GM19397 (cell line): ENCODE measurements around the gene TEKT2.

ENCODE experiments used
- ATAC-seq: cut with Tn5 transposase; IDR thresholded peaks from one replicate; pipeline ENCODE4 v1.9.1; 2021; ENCODE audit warnings: mild to moderate bottlenecking, moderate library complexity; ENCODE audit not compliant: unreplicated experiment

The TEKT2 gene

GRCh38 chr1:36100376-36100775, 16.5 kb downstream of the TEKT2 start:
- no peak for ATAC-seq

GRCh38 chr1:36101546-36101945, 17.7 kb downstream of the TEKT2 start:
- ATAC-seq: no peak

GRCh38 chr1:36106269-36106668, 22.4 kb downstream of the TEKT2 start:
- no peak for ATAC-seq

GRCh38 chr1:36107394-36107793, 23.5 kb downstream of the TEKT2 start:
- ATAC-seq: no peak

GRCh38 chr1:36108314-36108713, 24.4 kb downstream of the TEKT2 start:
- ATAC-seq: no peak

GRCh38 chr1:36109041-36109679, 25.3 kb downstream of the TEKT2 start:
- no peak for ATAC-seq

GRCh38 chr1:36111151-36111550, 27.3 kb downstream of the TEKT2 start:
- ATAC-seq: no peak

GRCh38 chr1:36112823-36113222, 28.9 kb downstream of the TEKT2 start:
- ATAC-seq: no peak

- ATAC-seq: no peak
These were observed 30.5 kb downstream of the TEKT2 start for GRCh38 chr1:36114371-36114770.

GRCh38 chr1:36115200-36115669, 31.3 kb downstream of the TEKT2 start:
- ATAC-seq: no peak

- no peak for ATAC-seq
These were observed 32.0 kb downstream of the TEKT2 start for GRCh38 chr1:36115931-36116330.

GRCh38 chr1:36116901-36117300, 33.0 kb downstream of the TEKT2 start:
- no peak for ATAC-seq

GRCh38 chr1:36118447-36119204, 34.7 kb downstream of the TEKT2 start:
- no peak for ATAC-seq

GRCh38 chr1:36119456-36119855, 35.6 kb downstream of the TEKT2 start:
- no peak for ATAC-seq

- ATAC-seq: no peak
These were observed 38.5 kb downstream of the TEKT2 start for GRCh38 chr1:36122062-36123030.

GRCh38 chr1:36123356-36123755, 39.5 kb downstream of the TEKT2 start:
- ATAC-seq: no peak

- ATAC-seq: no peak
These were observed 40.7 kb downstream of the TEKT2 start for GRCh38 chr1:36124404-36125128.

GRCh38 chr1:36125129-36125991, 41.5 kb downstream of the TEKT2 start, which contains the start of gene COL8A2:
TSS of gene COL8A2 (minus strand) at chr1:36125222. CDS start at chr1:36100242, 24,980 bp downstream.
- no peak for ATAC-seq

- ATAC-seq: no peak
These were observed 42.3 kb downstream of the TEKT2 start for GRCh38 chr1:36126005-36126716.
